ENCODE data around the gene GABRD.

- TF ChIP-seq POLR2A (IDR thresholded peaks at IDR 0.05; ENCODE audit: low read depth, low read length), result no peak
- no peak for TF ChIP-seq SPI1 (IDR thresholded peaks at IDR 0.05; ENCODE audit: low read depth, low read length)
- TF ChIP-seq POLR2AphosphoS5 (IDR thresholded peaks at IDR 0.05; ENCODE audit: low read depth, low read length), result no peak
- TF ChIP-seq TAF1 (IDR thresholded peaks at IDR 0.05; ENCODE audit: low read depth, low read length), result no peak
- TF ChIP-seq PAX5 (IDR thresholded peaks at IDR 0.05; ENCODE audit: insufficient read depth, low read length, severe bottlenecking), result no peak
Observed at GRCh38 chr1:2055911-2056575, 36.9 kb downstream of the GABRD start.

Data from GM12891 (cell line).